ENCODE data around the gene TRAF3IP1.

DNA sequence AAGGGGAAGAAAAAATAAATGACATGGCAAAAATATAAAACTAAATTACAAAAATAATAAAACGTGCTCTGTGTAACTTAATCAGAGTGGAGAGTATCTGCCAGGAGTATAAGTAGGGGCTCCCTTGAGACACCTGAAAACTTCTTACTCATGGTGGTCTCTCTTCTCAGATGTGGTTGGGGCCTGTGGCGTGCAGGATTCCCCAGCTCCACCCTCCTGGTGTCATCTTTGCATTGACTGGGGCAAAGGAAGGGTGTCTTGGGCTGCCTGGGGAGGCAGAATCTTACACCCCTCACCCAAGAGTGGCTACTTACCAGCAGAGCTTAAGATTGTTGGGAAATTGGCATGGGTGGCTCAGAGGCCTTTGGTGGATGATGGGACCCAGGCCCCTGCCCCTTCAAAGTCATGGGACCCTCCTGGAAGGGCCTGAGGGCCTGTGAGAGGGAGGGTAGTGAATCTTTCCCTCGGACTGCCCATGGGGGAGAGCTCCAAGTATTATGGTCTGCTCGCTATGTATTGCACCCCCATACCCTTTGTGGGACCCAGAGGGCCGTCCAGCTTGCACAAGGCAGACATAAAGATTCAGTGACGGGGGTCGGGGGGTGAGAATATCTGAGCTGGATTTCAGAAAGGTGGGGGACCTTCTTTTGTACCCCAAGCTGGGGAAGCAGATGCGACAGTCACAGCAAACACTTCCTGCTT lies 6.9 kb upstream of the TRAF3IP1 start:
- TF ChIP-seq, protein P1, sequence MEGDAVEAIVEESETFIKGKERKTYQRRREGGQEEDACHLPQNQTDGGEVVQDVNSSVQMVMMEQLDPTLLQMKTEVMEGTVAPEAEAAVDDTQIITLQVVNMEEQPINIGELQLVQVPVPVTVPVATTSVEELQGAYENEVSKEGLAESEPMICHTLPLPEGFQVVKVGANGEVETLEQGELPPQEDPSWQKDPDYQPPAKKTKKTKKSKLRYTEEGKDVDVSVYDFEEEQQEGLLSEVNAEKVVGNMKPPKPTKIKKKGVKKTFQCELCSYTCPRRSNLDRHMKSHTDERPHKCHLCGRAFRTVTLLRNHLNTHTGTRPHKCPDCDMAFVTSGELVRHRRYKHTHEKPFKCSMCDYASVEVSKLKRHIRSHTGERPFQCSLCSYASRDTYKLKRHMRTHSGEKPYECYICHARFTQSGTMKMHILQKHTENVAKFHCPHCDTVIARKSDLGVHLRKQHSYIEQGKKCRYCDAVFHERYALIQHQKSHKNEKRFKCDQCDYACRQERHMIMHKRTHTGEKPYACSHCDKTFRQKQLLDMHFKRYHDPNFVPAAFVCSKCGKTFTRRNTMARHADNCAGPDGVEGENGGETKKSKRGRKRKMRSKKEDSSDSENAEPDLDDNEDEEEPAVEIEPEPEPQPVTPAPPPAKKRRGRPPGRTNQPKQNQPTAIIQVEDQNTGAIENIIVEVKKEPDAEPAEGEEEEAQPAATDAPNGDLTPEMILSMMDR (conservative IDR thresholded peaks at IDR 0.05 in 1 of 2, IDR thresholded peaks at IDR 0.05 in 1 of 2; ENCODE audit: low read depth in 1 of 2, low read length in 2 of 2) = no peak
- TF ChIP-seq EZH2 (IDR thresholded peaks at IDR 0.05; ENCODE audit: low read length, missing control alignments) = no peak
